Measurements from ENCODE around the gene CLN6. TPM values are rescaled to one million over a fixed set of nuclear protein-coding genes. Genes with fewer than 3 reads are reported as not detected.

Gene CLN6
- total and polyA plus RNA-seq, 10 donors, result 9.8 to 38.6 (median 27.1) TPM

- Histone ChIP-seq H3K36me3 (no peaks in the 10 kb centered on the region), H3K9me3 (no peaks in the 10 kb centered on the region), H3K4me1 (peaks cover 13 to 68% (median 27%) of the 10 kb centered on the region in 6 donors), H3K27me3 (replicated peaks in 1 of 7) (no peaks in the 10 kb centered on the region), H3K4me3 (peak overlapping the region; percentile 81 to 96 (median 92)), H3K27ac (peak overlapping the region in 6 of 8 donors; percentile 83 to 93 (median 88))
- 54 to 60% (median 56%) methylated on average over 20 of the region's 20 CpGs for WGBS, 5 donors
- TF ChIP-seq POLR2A (IDR thresholded peaks at IDR 0.05) (no peak), POLR2AphosphoS5 (IDR thresholded peaks at IDR 0.05) (no peak), CTCF (IDR thresholded peaks at IDR 0.05 in 8 of 11, conservative IDR thresholded peaks at IDR 0.05 in 3 of 11) (no peak)
- intact Hi-C loops (cut with DNase I; ENCODE audit: low total_unique reads), result loop anchor here (10.0 kb wide), 1 partner anchor 56 kb away; no protein-coding TSS in a partner anchor
- DNase-seq, result no peak
Observed at GRCh38 chr15:68230157-68231100, 901 bp upstream of the CLN6 start.

DNA sequence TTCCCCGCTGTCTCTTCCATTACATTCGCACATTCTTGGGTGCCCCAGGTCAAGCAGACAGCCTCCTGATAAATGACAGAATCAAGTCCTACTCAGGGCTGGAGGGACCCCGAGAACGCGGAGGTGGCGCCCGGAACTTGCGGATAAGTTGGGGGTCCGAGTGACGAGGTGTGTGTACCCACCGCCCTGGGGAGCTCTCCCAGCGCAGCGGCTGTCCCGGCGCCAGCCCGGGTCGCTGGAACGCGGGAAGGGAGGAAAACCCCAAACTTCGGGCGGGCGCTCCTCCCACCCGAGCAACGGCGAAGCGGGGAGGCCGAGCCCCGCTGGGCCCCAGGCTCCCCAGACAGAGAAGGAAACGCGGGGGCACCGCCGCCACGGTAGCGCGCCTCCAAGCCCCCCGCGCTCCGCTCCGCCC is 550 bp downstream of the CLN6 start:
- intact Hi-C loops (cut with DNase I; ENCODE audit: low total_unique reads), result no loop called here
- H3K4me1 ChIP-seq, result peaks cover 13 to 80% (median 39%) of the 10 kb centered on the region in 6 donors

GRCh38 chr15:68228143-68228970 is 1.2 kb downstream of the CLN6 start:
- TF ChIP-seq POLR2A (IDR thresholded peaks at IDR 0.05) (no peak), POLR2AphosphoS5 (IDR thresholded peaks at IDR 0.05) (no peak), CTCF (IDR thresholded peaks at IDR 0.05 in 8 of 11, conservative IDR thresholded peaks at IDR 0.05 in 3 of 11) (no peak)
- DNase-seq, result no peak
- Histone ChIP-seq H3K36me3 (no peaks in the 10 kb centered on the region), H3K4me3 (peak overlapping the region; percentile 81 to 96 (median 92)), H3K4me1 (peaks cover 13 to 75% (median 39%) of the 10 kb centered on the region in 6 donors), H3K27me3 (replicated peaks in 1 of 7) (no peaks in the 10 kb centered on the region), H3K9me3 (no peaks in the 10 kb centered on the region), H3K27ac (peak overlapping the region; percentile 43 to 93 (median 86))
- intact Hi-C loops (cut with DNase I; ENCODE audit: low total_unique reads), result no loop called here
- WGBS, 5 donors, result 34 to 45% (median 38%) methylated on average over 24 to 25 of the region's 25 CpGs

More for the DNA sequence above, 550 bp downstream of the CLN6 start:
- 0 to 1% (median 0%) methylated on average over 19 to 39 of the region's 39 CpGs for WGBS, 5 donors
- H3K9me3 ChIP-seq, result no peaks in the 10 kb centered on the region
- no peak for TF ChIP-seq POLR2A (IDR thresholded peaks at IDR 0.05)
- TF ChIP-seq POLR2AphosphoS5 (IDR thresholded peaks at IDR 0.05), result no peak
- no peak for TF ChIP-seq CTCF (IDR thresholded peaks at IDR 0.05 in 8 of 11, conservative IDR thresholded peaks at IDR 0.05 in 3 of 11)
- H3K27me3 ChIP-seq (replicated peaks in 1 of 7), result no peaks in the 10 kb centered on the region
- peak overlapping the region; percentile 81 to 96 (median 92) for H3K4me3 ChIP-seq
- peak overlapping the region; percentile 43 to 93 (median 86) for H3K27ac ChIP-seq
- no peak for DNase-seq
- H3K36me3 ChIP-seq, result no peaks in the 10 kb centered on the region

Measured in spleen (tissue), 11 donors.